BE2C (cell line): ENCODE data around the gene PITPNM1.

Experiments
- DNase-seq: peaks from one replicate; pipeline ENCODE4 v3.0.0-alpha.2; 2020
- H3K27me3 ChIP-seq: fragments of 250-450 bp; sonication (Bioruptor Pico); 2 replicates; pipeline ENCODE4 v1.5.1; 2020; ENCODE audit warnings: mild to moderate bottlenecking
- H3K36me3 ChIP-seq: fragments of 250-450 bp; sonication (Bioruptor Pico); 2 replicates; pipeline ENCODE4 v1.5.1; 2020; ENCODE audit warnings: mild to moderate bottlenecking
- H3K4me1 ChIP-seq: fragments of 250-450 bp; sonication (Bioruptor Pico); 2 replicates; pipeline ENCODE4 v1.5.1; 2020
- H3K4me3 ChIP-seq: 2 replicates; pipeline ENCODE4 v1.5.1; 2011; ENCODE audit warnings: low read depth, low read length
- H3K9me3 ChIP-seq: fragments of 250-450 bp; sonication (Bioruptor Pico); 2 replicates; pipeline ENCODE4 v1.5.1; 2020
- TF ChIP-seq, protein P1 (sequence below): IDR thresholded peaks from 2 replicates; pipeline ENCODE4 v1.5.1; 2012; ENCODE audit warnings: mild to moderate bottlenecking, low read depth, low read length

Gene PITPNM1

DNA sequence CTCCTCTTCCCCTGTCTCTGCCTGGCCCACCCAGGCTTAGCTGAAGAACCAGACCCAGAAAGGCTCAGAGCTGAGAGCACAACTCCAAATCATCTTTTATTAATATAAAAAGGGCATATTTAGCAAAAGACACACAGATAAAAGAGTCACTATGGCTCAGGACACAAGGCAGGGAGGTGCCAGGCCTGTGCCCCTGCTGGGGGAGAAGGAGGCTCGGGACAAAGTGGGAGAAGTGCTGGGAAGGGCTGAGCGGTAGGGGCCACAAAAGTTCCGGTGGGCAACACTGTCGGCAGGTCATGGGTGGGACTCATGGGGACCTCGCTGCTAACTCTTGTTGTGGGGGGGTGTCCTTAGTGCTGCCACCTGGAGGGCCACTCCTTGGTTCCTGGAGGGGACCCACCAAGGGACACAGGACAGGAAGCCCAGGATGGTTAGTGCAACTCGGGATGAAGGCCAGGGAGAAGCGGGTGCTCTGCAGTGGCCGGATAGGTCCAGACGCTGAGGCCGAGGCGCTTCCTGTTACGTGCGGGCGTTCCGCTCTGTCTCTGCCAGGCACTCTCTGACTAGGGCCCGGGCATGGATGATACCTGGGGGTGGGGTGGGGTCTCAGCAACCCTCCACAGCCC is 1.4 kb upstream of the PITPNM1 start:
- Histone ChIP-seq H3K9me3 (no peaks in the 10 kb centered on the region), H3K4me1 (peaks cover 6% of the 10 kb centered on the region; the same call in 1 of the 2 replicates), H3K27me3 (peaks cover 13% of the 10 kb centered on the region), H3K4me3 (no peak overlapping the region), H3K36me3 (no peaks in the 10 kb centered on the region)
- DNase-seq, result no peak
- TF ChIP-seq, protein P1, sequence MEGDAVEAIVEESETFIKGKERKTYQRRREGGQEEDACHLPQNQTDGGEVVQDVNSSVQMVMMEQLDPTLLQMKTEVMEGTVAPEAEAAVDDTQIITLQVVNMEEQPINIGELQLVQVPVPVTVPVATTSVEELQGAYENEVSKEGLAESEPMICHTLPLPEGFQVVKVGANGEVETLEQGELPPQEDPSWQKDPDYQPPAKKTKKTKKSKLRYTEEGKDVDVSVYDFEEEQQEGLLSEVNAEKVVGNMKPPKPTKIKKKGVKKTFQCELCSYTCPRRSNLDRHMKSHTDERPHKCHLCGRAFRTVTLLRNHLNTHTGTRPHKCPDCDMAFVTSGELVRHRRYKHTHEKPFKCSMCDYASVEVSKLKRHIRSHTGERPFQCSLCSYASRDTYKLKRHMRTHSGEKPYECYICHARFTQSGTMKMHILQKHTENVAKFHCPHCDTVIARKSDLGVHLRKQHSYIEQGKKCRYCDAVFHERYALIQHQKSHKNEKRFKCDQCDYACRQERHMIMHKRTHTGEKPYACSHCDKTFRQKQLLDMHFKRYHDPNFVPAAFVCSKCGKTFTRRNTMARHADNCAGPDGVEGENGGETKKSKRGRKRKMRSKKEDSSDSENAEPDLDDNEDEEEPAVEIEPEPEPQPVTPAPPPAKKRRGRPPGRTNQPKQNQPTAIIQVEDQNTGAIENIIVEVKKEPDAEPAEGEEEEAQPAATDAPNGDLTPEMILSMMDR, result no peak

DNA sequence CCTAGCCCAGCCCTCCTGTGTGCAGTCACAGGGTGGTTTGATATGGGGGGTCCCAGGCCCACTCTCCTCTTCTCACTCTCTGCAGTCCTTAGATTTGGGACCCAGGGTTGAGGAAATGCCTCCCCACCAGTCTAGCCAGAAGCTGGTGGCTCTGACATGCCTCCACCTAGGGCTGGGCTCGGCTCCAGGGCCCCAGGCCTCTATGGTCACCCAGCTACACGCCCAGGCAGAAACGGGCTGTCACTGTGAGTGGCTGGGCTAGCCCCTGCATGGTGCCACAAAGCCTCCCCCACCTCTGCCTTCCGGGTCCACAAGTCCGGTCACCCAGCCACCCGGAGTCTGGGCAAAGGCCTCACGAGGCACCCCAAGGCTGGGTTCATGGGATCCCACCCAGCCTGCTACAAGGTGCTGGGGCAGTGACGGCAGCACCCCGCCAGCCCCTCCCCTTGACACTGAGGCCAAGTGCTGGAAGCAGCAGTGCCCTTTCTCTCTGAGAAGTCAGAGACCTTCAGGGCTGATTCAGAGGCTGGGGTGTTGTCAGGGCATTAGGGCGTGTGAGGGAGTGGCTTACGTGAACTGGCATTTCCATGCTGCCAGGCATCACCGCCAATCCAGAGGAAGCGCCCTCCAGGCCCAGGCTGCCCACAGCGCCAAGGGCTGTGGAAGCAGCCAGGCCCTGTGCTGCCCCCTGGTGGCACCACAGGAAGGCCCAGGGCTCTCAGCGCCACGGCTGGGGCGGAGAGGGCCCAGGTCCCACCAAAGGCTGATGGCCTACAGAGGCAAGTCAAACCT is 638 bp upstream of the PITPNM1 start:
- TF ChIP-seq, protein P1, result peak; percentile 98
- H3K4me3 ChIP-seq, result peak overlapping the region; percentile 34
- no peaks in the 10 kb centered on the region for H3K36me3 ChIP-seq
- peaks cover 6% of the 10 kb centered on the region for H3K27me3 ChIP-seq
- peak; percentile 94 for DNase-seq
- H3K4me1 ChIP-seq, result peaks cover 6% of the 10 kb centered on the region; the same call in 1 of the 2 replicates
- no peaks in the 10 kb centered on the region for H3K9me3 ChIP-seq

DNA sequence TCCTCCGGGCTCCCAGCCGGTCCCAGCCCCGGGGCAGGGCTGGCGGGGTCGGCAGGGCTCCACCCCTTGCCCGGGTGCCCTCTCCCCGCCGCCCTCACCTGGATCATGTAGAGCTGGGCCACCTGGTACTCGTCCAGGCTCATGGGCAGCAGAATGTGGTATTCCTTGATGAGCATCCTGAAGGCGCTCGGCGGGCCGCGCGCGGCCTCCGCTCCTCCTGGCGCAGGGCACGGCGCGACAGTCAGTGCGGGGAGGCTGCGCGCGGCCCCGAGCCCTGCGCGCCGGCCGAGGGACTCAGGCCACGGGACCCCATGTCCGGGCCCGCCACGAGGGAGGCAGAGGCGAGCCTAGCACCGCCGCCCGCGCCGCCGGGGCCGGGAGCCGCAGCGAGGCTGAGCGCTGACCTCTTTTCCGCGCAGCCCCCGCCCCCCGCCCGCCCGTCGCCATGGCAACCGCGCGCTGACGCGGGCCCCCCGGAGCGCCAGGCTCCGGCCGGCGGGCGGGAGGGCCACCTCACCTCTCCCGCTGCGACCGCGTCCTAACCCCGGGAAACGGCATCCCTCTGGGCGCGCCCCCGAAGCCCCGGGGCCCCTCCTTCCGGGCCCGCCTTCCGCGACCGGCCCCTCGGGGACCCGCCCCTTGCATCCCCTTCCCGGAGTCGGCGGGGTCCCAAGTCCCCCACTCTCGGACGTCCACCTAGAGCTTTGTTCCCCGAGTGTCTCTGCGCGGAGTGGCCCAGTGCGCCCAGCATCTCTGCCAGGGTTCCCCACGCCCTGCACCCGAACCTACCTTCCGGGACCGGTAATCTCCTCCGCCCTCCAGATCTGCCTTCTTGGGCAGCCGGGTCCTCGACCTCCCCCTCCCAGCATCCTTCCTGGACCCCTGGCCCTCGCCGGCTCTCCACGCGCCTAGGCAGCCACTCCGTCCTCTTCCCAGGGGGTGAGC is 886 bp downstream of the PITPNM1 start:
- Histone ChIP-seq H3K4me3 (peak overlapping the region; percentile 73), H3K4me1 (peaks cover 6% of the 10 kb centered on the region; the same call in 1 of the 2 replicates), H3K36me3 (no peaks in the 10 kb centered on the region), H3K27me3 (no peaks in the 10 kb centered on the region), H3K9me3 (no peaks in the 10 kb centered on the region)
- TF ChIP-seq, protein P1, result no peak
- peak; percentile 38 for DNase-seq

DNA sequence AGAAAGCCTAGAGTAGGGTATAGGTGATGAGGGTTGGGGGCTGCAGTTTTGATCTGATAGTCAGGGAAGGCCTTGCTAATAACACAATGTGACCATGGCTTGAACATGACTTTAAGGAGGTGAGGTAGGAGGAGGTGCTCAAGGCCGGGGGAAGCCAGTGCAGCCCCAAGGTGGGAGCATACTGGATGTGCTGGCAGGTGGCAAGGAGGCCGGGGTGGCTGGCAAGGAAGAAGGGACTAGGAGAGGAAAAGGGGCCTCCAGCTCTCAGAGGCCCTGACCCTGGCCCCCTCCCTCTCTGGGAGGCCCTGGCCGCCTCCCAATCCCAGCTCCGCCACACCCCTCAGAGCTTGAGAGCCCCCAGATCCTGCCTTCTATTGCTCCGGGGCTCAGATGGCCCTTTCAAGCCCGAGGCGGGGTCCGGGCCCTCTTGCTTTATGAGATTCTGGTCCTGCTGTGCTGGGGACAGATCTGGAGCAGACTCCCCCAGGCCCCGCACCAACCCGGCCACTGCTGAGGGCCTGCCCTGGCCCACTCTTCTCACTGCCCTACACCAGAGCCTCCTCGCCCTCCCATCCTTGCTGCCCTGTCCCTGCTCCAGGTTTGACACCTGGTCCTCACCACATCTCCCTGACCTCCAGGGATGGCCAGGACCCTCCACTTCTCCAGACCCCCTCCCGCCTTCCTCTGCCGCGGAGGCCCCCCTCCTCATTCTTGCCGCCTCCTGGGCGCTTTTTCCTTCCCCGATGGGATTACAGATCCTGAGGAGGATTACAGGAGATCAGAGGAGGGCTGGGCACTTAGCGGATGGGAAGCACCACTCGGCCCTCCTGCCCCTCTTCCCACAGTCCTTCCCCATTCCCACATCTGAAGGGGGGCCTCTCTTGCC is 1.8 kb downstream of the PITPNM1 start:
- H3K9me3 ChIP-seq, result no peaks in the 10 kb centered on the region
- H3K4me3 ChIP-seq, result peak overlapping the region; percentile 73
- DNase-seq, result no peak
- TF ChIP-seq, protein P1, result no peak
- H3K27me3 ChIP-seq, result no peaks in the 10 kb centered on the region
- no peaks in the 10 kb centered on the region for H3K36me3 ChIP-seq
- peaks cover 6% of the 10 kb centered on the region; the same call in 1 of the 2 replicates for H3K4me1 ChIP-seq

DNA sequence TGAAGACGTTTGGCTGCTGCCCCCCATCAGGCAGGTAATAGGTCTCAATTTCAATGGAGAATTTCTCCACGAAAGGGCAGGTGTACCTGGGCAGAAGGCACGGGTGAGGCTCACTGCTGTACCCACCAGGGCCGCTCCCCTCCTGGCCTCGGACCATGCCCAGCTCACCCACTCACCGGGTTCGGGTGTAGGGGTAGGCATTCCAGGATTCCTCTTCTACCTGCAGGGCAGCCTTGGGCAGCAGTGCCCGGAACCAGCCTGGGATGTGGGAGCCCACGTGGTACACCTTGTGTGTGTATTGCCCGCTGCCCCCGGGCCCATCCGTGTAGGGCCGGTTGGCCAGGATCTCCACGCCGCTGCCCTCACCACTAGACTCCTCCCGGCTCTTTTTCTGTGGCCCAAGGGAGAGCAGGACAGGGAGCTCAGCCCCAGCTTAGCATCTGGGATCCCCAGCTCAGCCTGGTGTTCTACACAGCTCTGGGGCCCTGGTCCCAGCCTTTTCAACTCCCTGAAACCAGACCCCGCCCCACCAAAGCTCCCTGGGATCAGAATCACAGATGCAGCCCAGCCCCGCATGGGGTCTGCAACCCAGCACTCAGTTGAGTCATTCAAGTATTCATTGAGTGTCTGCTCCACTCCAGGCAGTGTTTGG is 2.7 kb downstream of the PITPNM1 start:
- peaks cover 6% of the 10 kb centered on the region; the same call in 1 of the 2 replicates for H3K4me1 ChIP-seq
- TF ChIP-seq, protein P1, result no peak
- no peaks in the 10 kb centered on the region for H3K36me3 ChIP-seq
- DNase-seq, result no peak
- no peaks in the 10 kb centered on the region for H3K27me3 ChIP-seq
- no peak overlapping the region for H3K4me3 ChIP-seq
- H3K9me3 ChIP-seq, result no peaks in the 10 kb centered on the region
